Measurements from ENCODE around the gene EMX1. TPM values are rescaled to one million over a fixed set of nuclear protein-coding genes. Genes with fewer than 3 reads are reported as not detected.

The EMX1 gene
- total RNA-seq, 1 donor from 2014 or later = not detected

DNA sequence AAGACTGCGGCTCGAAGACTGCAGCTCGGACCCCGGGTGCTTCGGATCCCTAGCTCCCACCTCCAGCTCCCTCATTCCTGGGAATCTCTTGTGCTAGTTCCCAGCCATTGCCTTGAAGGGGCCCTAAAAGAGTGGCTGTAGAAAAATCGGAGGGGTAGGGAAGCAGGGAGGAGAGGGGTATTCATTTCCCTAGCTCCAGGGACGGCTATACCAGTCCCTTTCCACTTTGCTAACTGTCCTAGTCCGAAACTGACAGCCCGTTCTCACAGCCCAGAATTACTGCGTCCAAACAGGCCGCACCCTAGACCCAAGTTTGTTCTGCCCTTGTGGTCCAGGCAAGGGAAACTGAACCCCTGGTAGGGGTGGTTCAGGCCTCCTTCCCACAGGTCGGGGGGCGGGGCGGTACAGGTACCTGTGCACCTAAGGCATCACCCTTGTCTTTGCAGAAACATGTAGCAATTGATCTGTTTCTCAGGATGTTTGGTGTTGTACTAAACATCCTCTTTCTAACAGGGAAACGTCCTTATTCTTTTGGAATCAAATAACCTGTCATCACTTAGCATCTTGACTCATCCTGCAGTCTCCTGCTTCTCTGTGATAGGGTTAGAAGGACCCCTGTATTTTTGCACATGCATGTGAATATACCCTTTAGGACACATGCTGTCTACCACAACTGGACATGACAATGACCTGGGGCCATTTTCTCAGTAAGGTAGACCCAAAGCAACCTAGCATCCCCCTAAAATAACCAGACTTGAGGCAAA, 4.0 kb downstream of the EMX1 start:
- ATAC-seq (ENCODE audit: poor library complexity) (no peak), DNase-seq (no peak)
- intact Hi-C loops (cut with DNase I) = no loop called here

DNA sequence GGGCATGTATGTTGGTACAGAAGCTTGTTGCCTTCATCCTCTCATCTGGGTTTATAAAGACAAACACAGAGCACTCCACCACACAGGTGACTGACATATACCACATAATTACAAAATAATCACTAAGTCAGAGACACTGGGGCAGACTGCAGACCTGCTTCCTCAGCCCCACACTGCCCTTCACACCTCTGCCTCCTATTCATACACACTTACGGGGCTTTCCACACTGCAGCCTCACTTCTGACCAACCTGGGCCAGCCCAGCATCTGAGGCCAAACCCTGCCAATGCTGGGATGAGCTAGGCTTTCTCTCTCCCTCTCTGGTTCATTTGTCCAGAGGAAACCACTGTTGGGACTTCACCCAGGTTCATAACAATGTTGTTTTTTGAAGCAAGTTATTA, 4.5 kb downstream of the EMX1 start:
- DNase-seq (no peak), ATAC-seq (ENCODE audit: poor library complexity) (no peak)
- intact Hi-C loops (cut with DNase I) = no loop called here

DNA sequence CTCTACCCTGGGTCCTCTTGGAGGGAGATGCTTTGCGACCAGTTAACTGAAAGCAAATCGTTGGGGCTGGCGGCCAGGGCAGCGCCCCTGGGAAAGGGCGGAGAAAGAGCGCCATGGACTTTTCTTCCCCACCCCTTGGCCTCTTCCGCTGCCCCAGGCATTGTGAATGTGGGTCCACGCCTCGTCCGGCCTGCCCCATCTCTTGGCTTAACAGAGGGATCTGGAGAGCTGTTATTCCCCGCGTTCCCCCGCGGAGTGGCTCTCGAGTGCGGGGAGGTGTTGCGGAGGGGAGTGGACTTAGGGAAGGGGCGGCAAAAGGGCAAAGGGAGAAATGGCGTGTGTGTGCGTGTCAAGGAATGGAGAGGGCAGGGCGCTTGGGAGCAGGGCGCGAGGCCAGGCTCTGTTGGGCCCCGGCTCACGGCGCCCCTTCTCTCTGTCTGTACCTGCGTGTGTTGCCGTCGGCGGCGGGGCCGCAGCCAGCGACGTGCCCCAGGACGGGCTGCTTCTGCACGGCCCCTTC, 6.6 kb downstream of the EMX1 start:
- DNase-seq (no peak), ATAC-seq (ENCODE audit: poor library complexity) (no peak)
- intact Hi-C loops (cut with DNase I) = no loop called here

DNA sequence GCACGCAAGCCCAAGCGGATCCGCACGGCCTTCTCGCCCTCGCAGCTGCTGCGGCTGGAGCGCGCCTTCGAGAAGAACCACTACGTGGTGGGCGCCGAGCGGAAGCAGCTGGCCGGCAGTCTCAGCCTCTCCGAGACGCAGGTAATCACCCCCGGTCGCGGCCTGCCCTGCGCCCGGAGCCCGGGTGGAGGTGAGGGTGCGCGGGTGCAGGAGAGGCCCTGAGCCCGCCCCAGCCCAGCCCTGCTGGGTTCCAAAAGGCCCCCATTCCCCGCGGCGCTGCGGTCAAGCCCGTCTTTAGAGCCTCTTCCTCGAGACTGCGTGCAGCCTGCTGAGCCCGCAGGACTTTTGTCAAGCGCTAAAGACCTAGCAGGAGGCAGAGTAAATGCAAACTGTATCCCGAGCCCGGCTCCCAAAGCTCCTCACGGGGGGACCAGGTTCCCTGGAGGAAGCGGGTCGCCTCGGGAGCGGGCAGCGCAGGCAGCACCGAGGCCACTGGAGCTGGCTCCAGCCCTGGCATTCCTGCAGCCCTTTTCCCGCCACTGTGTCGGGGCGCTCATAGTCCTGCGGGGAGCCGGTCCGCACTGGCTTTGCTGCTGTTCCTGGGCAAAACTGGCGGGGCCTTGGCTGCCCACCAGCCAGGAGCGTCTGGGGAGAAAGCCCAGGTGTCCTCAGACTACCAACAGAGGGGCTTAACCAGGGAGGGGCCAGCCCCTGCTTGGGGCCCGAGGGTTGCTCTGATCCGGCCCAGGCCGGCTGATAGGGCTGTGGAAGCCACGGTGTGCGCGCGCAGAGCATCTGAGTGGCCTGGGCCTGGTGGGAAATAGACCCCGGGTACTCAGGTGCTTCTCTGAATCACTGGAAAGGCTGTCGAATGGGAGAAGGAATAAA, 7.3 kb downstream of the EMX1 start:
- intact Hi-C loops (cut with DNase I) = no loop called here
- ATAC-seq (ENCODE audit: poor library complexity) = no peak
- no peak for DNase-seq

DNA sequence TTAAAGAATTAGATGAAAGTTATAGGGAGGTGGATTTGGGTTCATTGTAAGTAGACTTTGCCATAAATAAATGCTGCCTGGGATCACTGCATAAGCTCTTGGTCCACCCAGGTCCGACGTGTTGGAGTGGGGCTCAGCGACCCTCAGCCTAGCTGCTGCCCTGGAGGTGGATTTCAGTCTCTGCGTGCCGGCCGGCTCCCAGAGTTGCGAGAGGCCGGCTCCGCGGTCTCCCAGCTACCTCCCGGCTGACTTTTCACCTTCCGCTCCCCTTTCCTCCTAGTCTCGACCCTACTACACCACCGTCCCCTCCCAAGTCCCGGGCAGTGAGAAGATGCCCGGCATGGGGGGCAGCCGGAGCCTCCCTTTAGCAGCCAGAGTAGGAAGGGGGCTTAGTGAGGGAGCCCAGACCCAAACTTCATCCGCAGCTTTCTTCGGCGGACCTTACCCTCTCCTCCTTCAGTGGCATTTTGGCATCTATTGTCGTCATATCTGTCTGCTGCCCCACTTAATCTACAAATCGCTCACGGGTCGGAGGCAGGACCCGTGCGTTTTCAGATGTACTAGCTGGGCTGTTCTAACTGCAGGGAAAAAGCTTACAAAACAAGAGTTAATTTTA, 8.1 kb downstream of the EMX1 start:
- DNase-seq (no peak), ATAC-seq (ENCODE audit: poor library complexity) (no peak)
- intact Hi-C loops (cut with DNase I) = no loop called here

DNA sequence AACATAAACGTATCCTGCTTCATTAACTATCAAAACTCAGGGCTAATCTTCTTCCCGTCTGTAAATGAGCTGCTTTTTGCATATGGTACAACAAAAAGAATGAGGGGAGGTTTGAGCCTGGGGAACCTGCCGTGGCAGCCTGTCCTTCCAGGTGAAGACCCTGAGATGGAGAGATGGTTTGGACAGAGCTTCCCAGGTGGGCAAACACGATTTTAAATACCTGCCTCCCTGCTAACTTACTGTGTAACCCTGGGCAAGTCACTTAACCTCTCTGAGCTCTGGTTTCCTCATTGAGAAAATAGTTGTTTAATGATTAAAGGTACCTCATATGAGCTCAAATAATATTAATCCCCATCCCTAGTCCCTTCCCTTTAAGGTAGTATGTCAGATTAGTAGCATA, 9.0 kb downstream of the EMX1 start:
- ATAC-seq (ENCODE audit: poor library complexity) = no peak
- intact Hi-C loops (cut with DNase I) = no loop called here
- DNase-seq = no peak

DNA sequence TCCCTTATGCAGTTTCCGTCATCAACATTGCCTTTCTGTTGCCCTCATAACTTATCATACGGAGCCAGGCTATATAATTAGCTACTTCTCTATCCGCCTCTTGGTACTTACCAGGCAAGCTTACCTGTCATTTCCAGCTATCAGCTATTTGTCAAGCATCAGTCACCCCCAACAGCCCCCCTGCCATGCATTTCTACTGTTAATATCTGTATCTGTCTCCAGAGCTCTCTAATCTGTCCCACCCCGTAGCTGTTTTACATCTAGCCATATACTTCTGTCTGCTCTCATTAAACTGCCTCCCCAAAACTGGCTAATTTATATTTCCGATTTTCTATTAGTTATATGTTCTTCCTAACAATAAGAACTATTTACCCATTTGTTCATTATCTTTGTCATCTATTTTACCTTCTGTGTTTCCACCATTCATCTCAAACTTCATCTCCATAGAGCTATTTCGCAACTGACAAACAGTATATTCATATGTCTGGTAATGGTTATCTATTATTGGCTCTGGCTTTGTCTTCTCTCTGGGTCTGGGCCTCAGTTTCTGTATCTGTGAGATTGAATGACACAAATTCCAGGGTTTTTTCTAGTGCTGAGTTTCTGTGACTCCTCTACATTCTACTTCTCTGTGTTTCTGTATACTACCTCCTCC, 9.6 kb downstream of the EMX1 start:
- DNase-seq = no peak
- intact Hi-C loops (cut with DNase I) = no loop called here
- ATAC-seq (ENCODE audit: poor library complexity) = no peak

DNA sequence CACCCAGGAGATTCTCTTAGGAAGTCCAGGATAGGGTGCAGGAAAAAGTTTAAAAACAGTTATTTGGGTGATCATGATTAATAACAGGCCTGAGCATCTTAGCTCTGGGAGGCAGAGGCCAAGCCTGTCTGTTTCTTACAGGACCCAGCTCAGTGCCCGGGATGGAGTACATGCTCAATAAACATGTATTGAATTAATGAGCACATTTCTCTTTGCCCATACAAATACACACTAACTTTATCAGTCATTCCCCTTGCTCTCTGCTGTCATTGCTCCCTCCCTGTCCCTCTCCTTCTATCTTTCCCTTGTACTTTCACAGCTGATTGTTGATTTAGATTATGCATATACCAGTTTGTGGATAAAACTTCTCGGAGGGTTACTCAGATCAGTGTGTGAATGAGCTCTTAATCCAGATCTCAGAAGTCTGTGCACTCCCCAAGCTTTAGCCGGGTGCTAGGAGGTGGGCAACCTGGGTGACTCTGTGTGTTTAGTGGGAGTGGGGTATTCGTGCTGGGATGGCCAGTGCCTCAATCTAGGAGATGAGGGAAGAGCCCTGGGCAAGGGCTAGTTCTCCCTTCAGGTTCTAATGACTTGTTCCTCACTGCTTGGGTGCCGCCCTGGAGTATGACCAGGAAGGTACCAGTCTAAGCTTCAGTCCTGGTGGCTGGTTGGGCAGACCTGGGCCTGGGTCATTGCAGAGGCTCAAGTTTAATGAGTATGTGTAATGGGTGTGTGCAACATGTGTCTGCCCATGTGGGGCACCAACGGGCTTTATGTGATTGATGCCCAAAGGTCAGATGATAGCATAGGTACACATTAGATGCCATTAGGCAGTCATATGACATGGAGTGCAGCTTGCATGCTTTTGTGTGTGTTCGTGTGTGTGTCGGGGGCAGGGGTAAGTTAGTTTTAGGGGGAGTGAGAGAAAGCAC, 10.6 kb downstream of the EMX1 start:
- ATAC-seq (ENCODE audit: poor library complexity) (no peak), DNase-seq (no peak)
- intact Hi-C loops (cut with DNase I) = no loop called here

DNA sequence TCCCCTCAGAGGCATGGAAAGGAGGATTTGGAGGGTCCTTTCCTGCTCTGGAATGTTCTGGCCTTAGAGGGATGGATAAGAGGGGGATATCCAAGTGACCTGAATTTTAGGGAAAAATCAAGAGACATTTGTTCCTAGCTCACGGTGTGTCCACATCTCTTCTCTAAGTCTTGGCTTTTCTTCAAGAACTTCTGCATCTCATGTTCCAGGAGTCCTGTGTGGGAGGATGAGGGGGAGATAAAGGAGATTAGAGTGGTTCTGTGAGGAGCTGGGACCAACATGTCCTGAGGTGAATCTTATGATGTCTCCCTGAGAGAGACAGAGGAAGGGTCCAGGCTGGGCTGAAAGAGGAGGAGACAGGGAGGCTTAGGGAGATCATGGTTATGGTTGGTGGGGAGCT, 11.7 kb downstream of the EMX1 start:
- DNase-seq (no peak), ATAC-seq (ENCODE audit: poor library complexity) (no peak)
- intact Hi-C loops (cut with DNase I) = no loop called here

DNA sequence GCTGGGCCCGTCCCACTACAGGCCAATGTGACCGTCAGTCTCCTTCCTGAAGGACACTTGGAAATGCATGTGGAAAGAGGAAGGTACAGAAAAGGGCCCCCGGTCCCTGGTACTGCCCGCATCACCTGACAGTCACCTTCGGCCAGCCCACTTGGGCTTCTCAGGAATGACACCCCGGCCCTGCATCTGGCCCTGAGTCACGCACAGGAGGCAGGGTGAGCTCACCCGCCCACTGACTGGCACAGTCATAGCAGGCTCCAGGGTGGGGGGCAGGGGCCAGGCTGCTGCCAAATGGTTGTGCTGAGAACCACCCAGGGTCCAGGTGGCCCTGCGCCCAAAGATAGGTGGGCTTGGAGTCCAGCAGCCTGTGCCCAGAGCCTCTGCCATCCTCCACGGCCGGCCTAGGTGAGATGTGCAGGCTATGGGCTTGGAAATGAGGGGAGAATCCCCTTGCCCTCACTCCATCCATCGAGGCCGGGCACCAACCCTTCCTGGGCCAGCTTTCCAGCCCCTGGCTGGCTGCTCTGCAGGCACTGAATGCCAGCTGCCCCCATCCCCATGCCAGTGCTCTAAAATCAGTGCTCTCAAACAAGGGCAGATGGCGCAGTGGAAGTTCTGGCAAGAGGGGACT, 14.1 kb downstream of the EMX1 start:
- ATAC-seq (ENCODE audit: poor library complexity) = no peak
- DNase-seq = no peak
- intact Hi-C loops (cut with DNase I) = no loop called here

DNA sequence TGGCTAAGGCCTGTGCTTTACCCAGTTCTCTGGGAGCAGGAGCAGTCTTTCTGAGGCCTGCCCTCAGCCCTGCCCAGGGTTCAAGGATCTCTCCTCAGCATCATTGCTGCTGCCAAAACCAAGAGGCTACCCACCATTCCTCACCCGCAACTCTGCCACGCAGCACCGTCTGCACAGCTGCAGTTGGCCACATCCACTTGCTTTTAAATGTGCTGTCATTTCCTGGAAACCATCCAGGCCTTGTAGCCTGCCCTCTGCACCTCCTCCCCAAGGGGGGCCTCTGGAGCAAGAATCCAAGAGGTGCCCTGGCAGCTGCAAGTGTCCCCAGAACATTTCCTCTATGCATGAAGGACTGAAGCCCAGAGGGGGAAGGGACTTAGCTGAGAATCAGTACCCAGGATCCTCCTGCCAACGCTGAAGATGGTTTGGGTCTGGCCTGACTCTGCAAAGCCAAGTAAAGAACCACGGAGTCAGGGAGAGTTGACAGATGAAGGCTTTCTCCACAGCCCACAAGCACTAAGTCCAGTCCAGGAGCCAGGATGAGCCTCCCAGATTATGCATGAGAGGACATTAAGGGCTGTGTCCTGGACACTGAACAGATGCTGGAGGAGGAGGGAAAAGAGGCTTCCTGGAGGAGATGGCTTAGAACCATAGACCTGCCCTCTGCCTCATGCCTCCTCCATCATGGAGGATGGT, 14.9 kb downstream of the EMX1 start:
- DNase-seq (no peak), ATAC-seq (ENCODE audit: poor library complexity) (no peak)
- intact Hi-C loops (cut with DNase I) = no loop called here

DNA sequence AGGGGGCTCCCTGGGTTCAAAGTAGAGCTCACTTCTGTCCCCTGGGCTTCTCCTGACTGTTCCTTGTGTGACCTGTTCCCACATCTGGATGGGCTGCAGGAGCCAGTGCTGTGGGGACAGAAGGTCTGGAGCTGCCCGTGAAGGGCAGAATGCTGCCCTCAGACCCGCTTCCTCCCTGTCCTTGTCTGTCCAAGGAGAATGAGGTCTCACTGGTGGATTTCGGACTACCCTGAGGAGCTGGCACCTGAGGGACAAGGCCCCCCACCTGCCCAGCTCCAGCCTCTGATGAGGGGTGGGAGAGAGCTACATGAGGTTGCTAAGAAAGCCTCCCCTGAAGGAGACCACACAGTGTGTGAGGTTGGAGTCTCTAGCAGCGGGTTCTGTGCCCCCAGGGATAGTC, 15.5 kb downstream of the EMX1 start:
- ATAC-seq (ENCODE audit: poor library complexity) = no peak
- no peak for DNase-seq
- intact Hi-C loops (cut with DNase I) = no loop called here

DNA sequence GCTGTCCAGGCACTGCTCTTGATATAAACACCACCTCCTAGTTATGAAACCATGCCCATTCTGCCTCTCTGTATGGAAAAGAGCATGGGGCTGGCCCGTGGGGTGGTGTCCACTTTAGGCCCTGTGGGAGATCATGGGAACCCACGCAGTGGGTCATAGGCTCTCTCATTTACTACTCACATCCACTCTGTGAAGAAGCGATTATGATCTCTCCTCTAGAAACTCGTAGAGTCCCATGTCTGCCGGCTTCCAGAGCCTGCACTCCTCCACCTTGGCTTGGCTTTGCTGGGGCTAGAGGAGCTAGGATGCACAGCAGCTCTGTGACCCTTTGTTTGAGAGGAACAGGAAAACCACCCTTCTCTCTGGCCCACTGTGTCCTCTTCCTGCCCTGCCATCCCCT, 15.9 kb downstream of the EMX1 start:
- DNase-seq = no peak
- intact Hi-C loops (cut with DNase I) = no loop called here
- ATAC-seq (ENCODE audit: poor library complexity) = no peak

DNA sequence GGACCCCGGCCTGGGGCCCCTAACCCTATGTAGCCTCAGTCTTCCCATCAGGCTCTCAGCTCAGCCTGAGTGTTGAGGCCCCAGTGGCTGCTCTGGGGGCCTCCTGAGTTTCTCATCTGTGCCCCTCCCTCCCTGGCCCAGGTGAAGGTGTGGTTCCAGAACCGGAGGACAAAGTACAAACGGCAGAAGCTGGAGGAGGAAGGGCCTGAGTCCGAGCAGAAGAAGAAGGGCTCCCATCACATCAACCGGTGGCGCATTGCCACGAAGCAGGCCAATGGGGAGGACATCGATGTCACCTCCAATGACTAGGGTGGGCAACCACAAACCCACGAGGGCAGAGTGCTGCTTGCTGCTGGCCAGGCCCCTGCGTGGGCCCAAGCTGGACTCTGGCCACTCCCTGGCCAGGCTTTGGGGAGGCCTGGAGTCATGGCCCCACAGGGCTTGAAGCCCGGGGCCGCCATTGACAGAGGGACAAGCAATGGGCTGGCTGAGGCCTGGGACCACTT, 16.4 kb downstream of the EMX1 start:
- DNase-seq (no peak), ATAC-seq (ENCODE audit: poor library complexity) (no peak)
- intact Hi-C loops (cut with DNase I) = no loop called here

DNA sequence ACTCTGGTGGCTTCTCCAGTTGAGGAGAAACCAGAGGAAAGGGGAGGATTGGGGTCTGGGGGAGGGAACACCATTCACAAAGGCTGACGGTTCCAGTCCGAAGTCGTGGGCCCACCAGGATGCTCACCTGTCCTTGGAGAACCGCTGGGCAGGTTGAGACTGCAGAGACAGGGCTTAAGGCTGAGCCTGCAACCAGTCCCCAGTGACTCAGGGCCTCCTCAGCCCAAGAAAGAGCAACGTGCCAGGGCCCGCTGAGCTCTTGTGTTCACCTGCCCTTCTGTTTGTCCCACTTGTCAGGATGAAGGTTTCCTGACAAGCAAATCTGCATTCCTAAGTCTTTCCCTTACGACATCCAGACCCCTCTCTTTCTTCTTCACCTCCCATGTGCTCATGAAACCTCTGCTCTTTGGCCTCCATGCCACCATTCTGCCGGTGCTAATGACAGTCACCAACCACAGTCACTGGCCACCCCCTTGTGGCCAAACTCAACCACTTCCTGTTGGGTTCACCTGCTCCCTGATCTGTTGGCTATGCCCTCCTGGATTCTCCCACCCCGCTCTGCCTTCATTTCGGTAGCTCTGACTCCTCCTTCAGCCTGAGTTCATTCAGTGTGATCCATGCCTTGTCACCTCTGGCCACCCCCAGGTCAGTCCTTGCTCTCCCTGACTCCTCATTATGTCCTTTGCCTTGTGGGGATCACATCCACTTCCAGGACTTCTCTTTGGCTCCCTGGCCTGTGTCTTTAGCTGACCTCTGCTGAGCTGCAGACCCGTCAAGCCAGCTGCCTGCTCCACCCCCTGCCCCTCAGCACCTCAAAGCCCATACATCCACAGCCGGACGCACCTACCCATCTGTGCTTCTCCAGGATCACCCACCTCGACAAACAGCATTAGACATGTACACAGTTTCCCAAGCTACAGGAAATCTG, 17.6 kb downstream of the EMX1 start:
- ATAC-seq (ENCODE audit: poor library complexity) (no peak), DNase-seq (no peak)
- intact Hi-C loops (cut with DNase I) = no loop called here

DNA sequence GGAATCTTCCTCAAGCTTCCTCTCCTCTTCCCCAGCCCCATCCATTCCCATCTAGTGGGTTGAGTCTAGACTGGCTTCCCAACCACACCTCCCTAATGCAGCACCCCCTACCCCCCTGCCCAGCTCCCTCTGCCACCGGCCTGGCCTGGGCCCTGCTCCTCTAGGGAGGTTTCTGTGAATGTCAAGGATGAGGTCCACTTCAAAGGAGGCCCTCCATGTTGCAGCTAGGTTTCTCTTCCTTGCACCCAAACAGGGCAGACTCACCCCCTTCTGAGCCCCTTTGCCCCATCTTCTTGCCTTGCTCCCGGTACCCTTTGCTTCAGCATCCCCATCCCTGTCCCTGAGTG, 18.3 kb downstream of the EMX1 start:
- intact Hi-C loops (cut with DNase I) = no loop called here
- ATAC-seq (ENCODE audit: poor library complexity) = no peak
- DNase-seq = no peak
